Suprapubic skin (tissue), 4 donors: Measurements from ENCODE around the gene TXNRD3. TPM values are rescaled to one million over a fixed set of nuclear protein-coding genes. Genes with fewer than 3 reads are reported as not detected.

Source experiments
- DNase-seq, 2 donors: peaks; one replicate each; pipeline ENCODE4 v3.0.0-alpha.2; 2019; ENCODE audit warnings: low spot score in 2 of 2
- H3K27ac ChIP-seq: fragments of 200-600 bp; sonication (generic); one replicate; pipeline ENCODE4 v1.5.1; 2019
- H3K27me3 ChIP-seq: fragments of 200-600 bp; sonication (generic); one replicate; pipeline ENCODE4 v1.5.1; 2019
- H3K36me3 ChIP-seq: fragments of 200-600 bp; sonication (generic); one replicate; pipeline ENCODE4 v1.5.1; 2019
- H3K4me1 ChIP-seq: fragments of 200-600 bp; sonication (generic); one replicate; pipeline ENCODE4 v1.5.1; 2019
- H3K4me3 ChIP-seq: fragments of 200-600 bp; sonication (generic); one replicate; pipeline ENCODE4 v1.5.1; 2019; ENCODE audit warnings: mild to moderate bottlenecking
- H3K9me3 ChIP-seq: fragments of 200-600 bp; sonication (generic); one replicate; pipeline ENCODE4 v1.5.1; 2019
- EP300 ChIP-seq: sonication (generic); formaldehyde crosslinking; IDR thresholded peaks from one replicate; pipeline ENCODE4 v1.6.1; 2017; ENCODE audit warnings: antibody characterized with exemption
- POLR2A ChIP-seq, 2 donors: fragments of 450-650 bp; IDR thresholded peaks; one replicate each; pipeline ENCODE4 v1.6.1; 2017; ENCODE audit warnings: antibody characterized with exemption in 2 of 2, mild to moderate bottlenecking in 2 of 2, moderate library complexity in 2 of 2
- POLR2AphosphoS5 ChIP-seq, 3 donors: sonication (generic); formaldehyde crosslinking; IDR thresholded peaks; one replicate each; pipeline ENCODE4 v1.6.1; 2017; ENCODE audit warnings: antibody characterized with exemption in 3 of 3
- WGBS: methylation state at CpG from one replicate; pipeline ENCODE4 v1.1.5; 2018; 5-methylcytosine and 5-hydroxymethylcytosine counted together
- total RNA-seq, 4 donors: library from RNA; depleted of rRNA; stranded (reverse); fragments of >200 nt; gene quantifications; one replicate each; pipeline ENCODE4 v1.1.0, GENCODE V29; 2016
- TF ChIP-seq, protein P1 (sequence below), 2 donors: fragments of 200-600 bp in 1 of 2; fragments of 450-650 bp in 1 of 2; sonication (generic) in 1 of 2; IDR thresholded peaks; one replicate each; pipeline ENCODE4 v1.5.1; 2016 to 2019; ENCODE audit warnings: antibody characterized with exemption in 2 of 2, mild to moderate bottlenecking in 1 of 2, moderate library complexity in 1 of 2

Gene TXNRD3
- total RNA-seq, 4 donors from 2014 or later = 7.4 to 14.0 (median 11.3) TPM

DNA sequence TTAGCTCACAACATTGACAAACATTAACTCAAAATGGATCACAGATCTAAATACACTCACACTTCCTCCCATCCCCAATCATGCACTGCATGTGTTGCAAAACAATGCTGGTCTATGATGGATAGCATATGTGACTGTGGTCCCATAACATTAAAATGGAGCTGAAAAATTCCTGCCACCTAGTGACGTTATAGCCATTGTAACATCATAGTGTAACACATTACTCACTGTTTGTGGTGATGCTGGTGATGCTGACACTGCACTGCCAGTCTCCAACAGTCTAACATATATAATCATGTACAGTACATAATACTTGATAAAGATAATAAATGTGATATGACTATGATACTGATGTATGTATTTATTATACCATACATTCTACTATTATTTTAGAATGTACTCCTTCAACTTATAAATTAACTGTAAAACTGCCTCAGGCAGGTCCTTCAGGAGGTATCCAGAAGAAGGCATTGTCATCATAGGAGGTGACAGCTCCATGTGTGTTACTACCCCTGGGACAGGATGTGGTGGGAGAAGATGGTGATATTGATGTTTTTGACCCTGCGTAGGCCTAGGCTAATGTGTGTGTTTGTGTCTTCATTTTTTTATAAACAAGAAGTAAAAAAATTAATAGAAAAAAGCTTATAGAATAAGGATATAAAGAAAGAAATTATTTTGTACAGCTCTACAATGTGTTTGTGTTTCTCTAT lies 41.3 kb downstream of the TXNRD3 start:
- TF ChIP-seq, protein P1, sequence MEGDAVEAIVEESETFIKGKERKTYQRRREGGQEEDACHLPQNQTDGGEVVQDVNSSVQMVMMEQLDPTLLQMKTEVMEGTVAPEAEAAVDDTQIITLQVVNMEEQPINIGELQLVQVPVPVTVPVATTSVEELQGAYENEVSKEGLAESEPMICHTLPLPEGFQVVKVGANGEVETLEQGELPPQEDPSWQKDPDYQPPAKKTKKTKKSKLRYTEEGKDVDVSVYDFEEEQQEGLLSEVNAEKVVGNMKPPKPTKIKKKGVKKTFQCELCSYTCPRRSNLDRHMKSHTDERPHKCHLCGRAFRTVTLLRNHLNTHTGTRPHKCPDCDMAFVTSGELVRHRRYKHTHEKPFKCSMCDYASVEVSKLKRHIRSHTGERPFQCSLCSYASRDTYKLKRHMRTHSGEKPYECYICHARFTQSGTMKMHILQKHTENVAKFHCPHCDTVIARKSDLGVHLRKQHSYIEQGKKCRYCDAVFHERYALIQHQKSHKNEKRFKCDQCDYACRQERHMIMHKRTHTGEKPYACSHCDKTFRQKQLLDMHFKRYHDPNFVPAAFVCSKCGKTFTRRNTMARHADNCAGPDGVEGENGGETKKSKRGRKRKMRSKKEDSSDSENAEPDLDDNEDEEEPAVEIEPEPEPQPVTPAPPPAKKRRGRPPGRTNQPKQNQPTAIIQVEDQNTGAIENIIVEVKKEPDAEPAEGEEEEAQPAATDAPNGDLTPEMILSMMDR (IDR thresholded peaks at IDR 0.05) = no peak
- no peak for TF ChIP-seq POLR2AphosphoS5 (IDR thresholded peaks at IDR 0.05)
- TF ChIP-seq EP300 = no peak
- no peaks in the 10 kb centered on the region for H3K4me1 ChIP-seq
- H3K9me3 ChIP-seq = no peaks in the 10 kb centered on the region
- H3K4me3 ChIP-seq = no peak overlapping the region
- no peak overlapping the region for H3K27ac ChIP-seq
- 80% methylated on average over 2 of the region's 2 CpGs for WGBS
- no peak for DNase-seq
- H3K27me3 ChIP-seq = no peaks in the 10 kb centered on the region
- H3K36me3 ChIP-seq = peaks cover 37% of the 10 kb centered on the region

DNA sequence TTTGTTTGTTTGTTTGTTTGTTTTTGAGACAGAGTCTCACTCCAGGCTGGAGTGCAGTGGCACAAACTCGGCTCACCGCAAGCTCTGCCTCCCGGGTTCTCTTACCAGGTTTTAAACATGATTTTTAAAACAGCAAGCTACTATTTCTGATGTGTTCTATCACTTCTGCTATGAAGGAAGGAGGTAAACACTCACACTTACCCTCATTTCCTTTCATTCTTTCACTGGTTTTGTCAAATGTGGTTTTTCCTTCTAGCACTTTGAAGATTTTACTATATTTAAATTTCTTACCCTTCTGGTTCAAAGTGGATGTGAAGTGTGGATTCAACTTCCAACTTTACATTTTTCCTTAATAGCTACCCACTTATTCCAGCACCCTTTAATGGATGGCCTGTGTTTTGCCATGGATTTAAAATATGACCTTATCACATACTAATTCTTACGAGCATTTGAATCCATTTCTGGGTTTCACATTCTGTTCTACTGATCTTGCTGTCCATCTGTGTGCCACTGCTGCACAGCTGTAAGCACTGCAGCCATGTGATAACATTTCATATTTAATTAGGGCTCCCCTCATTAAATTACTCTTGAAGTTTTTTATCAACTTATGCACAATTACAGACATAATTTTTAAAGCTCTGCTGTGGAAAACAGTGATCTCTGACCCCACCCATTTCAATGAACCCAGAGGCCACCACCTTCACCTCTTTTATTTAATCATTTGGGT lies 42.3 kb downstream of the TXNRD3 start:
- TF ChIP-seq EP300 (no peak), POLR2A (IDR thresholded peaks at IDR 0.05) (no peak), POLR2AphosphoS5 (IDR thresholded peaks at IDR 0.05) (no peak)
- WGBS = 93% methylated on average over 4 of the region's 4 CpGs

DNA sequence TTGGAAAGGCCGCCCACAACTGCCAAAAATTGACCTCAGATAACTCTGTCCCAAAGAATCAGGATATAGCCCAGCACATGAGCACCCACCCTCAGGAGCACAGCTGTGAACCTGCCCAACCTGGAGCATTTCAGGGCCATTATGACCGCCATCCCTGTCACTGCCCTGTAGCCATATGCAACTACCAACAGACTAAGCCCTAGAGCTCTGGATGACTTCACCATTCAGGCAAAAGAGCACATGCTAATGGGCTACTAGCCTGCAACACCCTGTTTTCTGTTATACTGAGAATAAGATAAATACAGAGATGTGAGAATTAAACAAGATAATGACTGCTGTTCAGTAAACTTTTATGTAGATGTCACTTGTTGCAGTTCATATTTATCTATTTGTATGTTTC lies 45.0 kb downstream of the TXNRD3 start:
- H3K4me3 ChIP-seq = no peak overlapping the region
- no peak for TF ChIP-seq EP300
- TF ChIP-seq POLR2A (IDR thresholded peaks at IDR 0.05) = no peak
- TF ChIP-seq, protein P1 (IDR thresholded peaks at IDR 0.05) = no peak
- no peak for TF ChIP-seq POLR2AphosphoS5 (IDR thresholded peaks at IDR 0.05)
- peaks cover 54% of the 10 kb centered on the region for H3K36me3 ChIP-seq
- H3K4me1 ChIP-seq = no peaks in the 10 kb centered on the region
- no peaks in the 10 kb centered on the region for H3K27me3 ChIP-seq
- DNase-seq = no peak
- H3K27ac ChIP-seq = no peak overlapping the region
- H3K9me3 ChIP-seq = no peaks in the 10 kb centered on the region
- WGBS = 100% methylated on average over 1 of the region's 2 CpGs

More for the DNA sequence above, 42.3 kb downstream of the TXNRD3 start:
- H3K27me3 ChIP-seq = no peaks in the 10 kb centered on the region
- no peak for DNase-seq
- no peak overlapping the region for H3K4me3 ChIP-seq
- H3K4me1 ChIP-seq = no peaks in the 10 kb centered on the region
- H3K27ac ChIP-seq = no peak overlapping the region
- no peaks in the 10 kb centered on the region for H3K9me3 ChIP-seq
- H3K36me3 ChIP-seq = peaks cover 47% of the 10 kb centered on the region

DNA sequence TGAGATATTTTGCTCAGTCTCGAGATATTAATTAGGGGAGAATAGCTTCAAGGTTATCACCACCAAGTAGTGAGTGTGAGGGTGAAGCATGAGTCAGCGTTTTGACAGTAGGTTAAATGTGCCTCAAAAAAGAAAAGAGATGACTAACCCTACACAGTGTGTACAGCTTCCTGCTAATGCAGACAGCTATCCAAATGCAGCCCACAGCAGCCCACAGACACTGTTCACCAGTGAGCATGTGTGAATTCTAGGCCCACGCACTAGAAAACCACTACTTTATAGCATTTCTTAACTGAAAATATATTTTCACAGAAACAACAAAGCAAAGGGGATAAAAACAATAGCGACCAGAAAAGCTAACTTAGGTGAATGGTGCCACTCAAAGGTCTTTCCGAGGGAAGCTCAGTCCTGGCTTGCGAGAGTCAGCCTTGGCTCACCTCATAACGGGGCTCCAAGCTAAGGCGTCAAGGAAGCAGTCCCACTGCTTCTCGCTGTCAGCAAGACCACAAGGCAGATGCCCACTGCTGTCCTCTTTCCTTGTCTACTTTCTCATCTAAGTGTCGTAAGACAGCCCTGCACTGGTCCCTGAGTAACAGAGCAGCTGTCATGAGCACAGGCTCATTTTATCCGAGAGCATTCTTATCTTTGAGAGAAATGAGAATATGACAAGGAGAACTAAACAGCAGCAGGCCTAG lies 47.6 kb downstream of the TXNRD3 start:
- WGBS = 88% methylated on average over 11 of the region's 11 CpGs
- TF ChIP-seq EP300 (no peak), POLR2A (IDR thresholded peaks at IDR 0.05) (no peak)
- TF ChIP-seq, protein P1 (IDR thresholded peaks at IDR 0.05) = no peak
- Histone ChIP-seq H3K9me3 (no peaks in the 10 kb centered on the region), H3K4me1 (no peaks in the 10 kb centered on the region), H3K27ac (no peak overlapping the region), H3K4me3 (no peak overlapping the region), H3K27me3 (no peaks in the 10 kb centered on the region), H3K36me3 (peaks cover 63% of the 10 kb centered on the region)
- no peak for DNase-seq

DNA sequence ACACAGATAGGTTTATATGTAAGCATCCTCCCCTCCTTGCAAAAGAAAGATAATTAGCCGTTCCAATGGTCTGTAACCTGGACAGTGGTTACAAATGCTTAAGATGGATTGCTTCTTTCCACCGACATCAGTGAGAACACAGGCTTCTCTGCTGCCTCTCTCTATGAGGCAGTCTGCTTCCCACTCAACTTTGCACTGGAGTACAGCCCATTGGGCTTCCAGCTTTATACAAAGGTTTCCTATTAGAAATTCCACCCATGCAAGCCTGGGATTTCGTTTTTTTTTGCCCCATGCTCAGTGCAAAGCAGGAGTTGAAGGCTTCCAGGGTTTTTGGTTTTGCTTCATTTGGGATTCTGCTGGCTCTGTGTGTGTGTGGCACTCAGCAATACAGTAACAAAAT lies 48.9 kb downstream of the TXNRD3 start:
- Histone ChIP-seq H3K36me3 (peaks cover 63% of the 10 kb centered on the region), H3K4me3 (no peak overlapping the region), H3K4me1 (no peaks in the 10 kb centered on the region), H3K27ac (no peak overlapping the region), H3K27me3 (no peaks in the 10 kb centered on the region), H3K9me3 (no peaks in the 10 kb centered on the region)
- 88% methylated on average over 3 of the region's 3 CpGs for WGBS
- TF ChIP-seq EP300 (no peak), POLR2AphosphoS5 (IDR thresholded peaks at IDR 0.05) (no peak), POLR2A (IDR thresholded peaks at IDR 0.05) (no peak)
- TF ChIP-seq, protein P1 (IDR thresholded peaks at IDR 0.05) = no peak
- DNase-seq = no peak
